ENCODE data around the gene PPM1D.
"Not testable (repeated sequence)": the region's sequence is repeated elsewhere in the genome, so short reads cannot be mapped to it uniquely, and the experiment has no call there.

PPM1D gene

GRCh38 chr17:60599620-60600489 is at the start of gene PPM1D:
PPM1D (plus strand) TSS chr17:60600193; CDS start chr17:60600415, 222 bp downstream.
- peak; percentile 96 for DNase-seq

GRCh38 chr17:60552255-60552654 is 47.7 kb upstream of the PPM1D start:
- not testable (repeated sequence) for DNase-seq

- DNase-seq: no peak
Observed at GRCh38 chr17:60554377-60554788, 45.6 kb upstream of the PPM1D start.

DNA sequence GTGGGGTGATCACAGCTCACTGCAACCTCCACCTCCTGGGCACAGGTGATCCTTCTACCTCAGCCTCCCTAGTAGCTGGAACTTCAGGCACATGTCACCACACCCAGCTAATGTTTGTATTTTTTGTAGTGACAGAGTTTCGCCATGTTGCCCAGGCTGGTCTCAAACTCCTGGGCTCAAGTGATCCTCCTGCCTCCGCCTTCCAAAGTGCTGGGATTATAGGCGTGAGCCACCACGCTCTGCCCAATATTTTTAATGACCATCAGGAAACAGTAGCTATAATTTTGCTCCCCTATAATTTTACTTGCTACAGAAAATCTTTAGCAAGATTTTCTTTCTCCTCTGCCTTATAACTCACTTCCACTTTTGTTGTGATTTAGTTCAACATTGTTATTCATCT is 44.2 kb upstream of the PPM1D start:
- DNase-seq: no peak

DNA sequence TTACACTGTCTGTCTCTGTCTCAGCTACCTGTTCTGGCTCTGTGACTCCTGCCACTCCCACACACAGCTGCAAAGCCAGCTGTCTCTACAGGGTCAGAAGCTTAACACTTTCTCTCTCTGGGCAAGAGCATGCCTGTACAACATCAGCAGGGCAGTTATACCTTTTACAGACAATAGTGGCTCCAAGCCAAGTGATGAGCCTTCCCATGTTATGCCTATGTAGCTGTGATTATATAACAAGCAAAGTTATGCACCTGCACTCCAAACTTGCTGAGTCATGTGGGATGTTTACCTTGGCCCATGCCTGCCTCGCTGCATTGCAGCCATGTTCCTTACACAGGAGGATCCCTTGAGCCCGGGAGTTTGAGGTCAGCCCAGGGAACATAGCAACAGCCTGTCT is 42.2 kb upstream of the PPM1D start:
- DNase-seq: no peak

DNA sequence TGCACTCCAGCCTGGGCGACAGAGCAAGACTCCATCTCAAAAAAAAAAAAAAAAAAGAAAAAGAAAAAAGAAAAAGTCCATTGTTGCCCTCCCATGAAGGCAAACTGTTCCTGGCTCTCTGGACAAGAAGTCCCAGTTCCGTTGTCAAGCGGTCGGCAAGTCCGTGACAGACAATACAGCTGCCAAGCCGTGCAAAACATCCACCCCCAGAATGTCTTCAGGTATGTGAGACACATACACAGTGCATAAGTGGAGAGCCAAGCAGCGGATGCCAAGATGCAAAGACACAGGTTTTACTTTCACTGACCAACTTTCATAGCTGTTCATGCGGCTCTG is 40.4 kb upstream of the PPM1D start:
- DNase-seq: no peak

- DNase-seq: no peak
Observed at GRCh38 chr17:60559995-60560859, 39.8 kb upstream of the PPM1D start.

DNA sequence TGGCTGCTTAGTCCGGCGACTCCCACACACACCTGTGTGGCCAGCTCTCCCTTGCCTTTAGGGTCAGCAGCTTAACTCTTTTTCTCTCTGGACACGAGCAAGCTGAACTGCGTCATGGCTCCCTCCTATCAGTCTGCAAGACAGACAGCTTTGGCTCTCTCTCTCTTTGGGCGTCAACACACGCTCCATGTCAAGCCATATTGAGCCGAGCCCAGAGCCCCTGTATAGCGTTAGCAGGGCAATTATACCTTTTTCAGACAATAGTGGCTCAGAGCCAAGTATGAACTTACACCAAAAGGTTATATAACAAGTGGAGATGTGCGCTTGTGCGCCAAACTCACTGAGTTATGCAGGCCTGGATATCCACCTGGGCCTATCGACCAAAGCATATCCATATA is 39.1 kb upstream of the PPM1D start:
- no peak for DNase-seq

DNA sequence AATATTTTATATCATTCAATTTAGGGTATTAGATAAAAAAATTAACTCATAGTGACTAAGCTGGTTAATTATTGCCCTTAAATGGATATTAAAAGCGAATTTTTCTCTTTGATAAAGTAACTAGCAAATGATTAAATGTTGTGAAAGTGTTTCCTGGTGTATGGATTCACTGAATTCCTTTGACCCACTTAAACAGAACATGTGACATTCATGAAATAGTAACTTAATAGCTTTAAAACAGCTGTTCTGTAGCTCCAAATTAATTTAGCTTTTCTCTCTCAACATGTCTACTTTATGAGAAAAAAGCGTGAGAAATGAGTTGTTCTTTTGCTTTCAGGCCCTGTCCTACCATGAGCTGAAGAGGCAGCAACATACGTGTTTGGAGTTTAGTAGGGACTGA is 37.6 kb upstream of the PPM1D start:
- no peak for DNase-seq

DNA sequence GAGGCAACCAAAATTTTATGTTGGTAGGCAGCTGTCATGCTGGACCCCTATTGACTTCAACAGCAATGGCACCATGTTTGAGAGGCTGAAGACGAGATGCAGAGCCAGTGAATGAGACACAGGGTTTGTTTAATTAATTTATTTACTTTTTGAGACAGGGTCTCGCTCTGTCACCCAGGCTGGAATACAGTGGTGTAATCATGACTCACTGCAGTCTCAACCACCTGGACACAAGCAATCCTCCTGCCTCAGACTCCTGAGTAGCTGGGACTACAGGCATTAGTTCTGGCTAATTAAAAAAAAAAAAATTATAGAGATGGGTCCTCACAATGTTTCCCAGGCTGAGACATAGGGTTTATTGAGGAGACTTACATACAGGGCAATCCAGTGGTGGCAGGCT is 36.2 kb upstream of the PPM1D start:
- DNase-seq: no peak

- DNase-seq: no peak
Observed at GRCh38 chr17:60565233-60565632, 34.8 kb upstream of the PPM1D start.

DNA sequence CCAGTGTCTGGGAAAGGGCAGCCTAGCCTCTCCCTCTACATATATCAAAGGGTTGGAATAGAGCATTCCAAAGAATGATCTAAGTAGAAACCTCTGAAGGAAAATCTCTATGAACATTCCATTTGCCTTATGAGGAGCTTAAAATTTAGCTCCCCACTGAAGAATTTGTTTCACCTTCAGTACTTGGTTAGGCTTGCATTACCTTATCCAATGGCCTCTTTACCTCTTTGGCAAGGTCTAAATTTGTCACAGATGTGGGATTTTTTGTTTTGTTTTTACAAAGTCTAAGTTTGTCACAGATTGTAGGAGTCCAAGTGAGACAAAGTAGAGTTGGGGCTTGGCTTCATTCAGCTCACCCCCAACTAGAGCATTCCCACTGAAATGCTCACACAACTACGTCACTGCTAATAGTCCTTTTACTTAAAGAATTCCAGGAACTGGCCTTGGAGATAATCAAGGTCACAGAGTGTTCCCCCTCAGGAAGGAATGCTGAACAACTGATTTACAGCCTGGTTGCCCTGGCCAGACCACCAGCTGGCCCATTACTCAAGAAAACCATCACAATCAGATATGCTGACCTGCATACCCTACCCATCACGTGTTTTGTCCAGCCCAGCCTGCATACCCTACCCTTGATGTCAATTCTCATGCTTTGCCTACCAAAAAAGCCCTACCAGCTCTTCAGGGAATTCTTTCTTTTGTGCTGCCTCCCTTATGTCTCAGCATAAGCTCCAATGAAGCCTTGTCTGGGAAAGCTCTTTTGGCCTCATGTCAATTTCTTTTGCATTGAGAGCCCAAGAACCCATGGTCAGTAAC is 26.5 kb upstream of the PPM1D start:
- no peak for DNase-seq

- DNase-seq: no peak
Observed at GRCh38 chr17:60577147-60577915, 22.7 kb upstream of the PPM1D start.

DNA sequence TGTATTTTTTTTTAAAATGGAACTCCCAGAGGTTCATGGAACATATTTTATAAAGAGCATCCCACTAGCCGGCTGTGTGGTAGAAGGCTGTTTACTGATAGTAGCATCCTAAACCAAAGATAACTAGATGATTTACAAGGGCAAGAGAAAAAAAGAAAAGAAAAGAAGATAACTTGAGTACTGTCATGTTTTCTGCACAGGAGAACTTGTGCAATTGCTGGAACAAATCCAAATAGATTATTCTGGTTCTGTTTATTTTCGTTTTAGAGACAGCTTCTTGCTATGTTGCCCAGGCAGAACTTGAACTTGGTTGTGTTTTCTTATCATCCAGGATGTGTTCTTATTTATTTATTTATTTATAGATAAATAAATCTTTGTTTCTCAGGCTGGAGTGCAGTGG is 20.9 kb upstream of the PPM1D start:
- no peak for DNase-seq

- no peak for DNase-seq
Observed at GRCh38 chr17:60579551-60579950, 20.4 kb upstream of the PPM1D start.

GRCh38 chr17:60583008-60583407 is 17.0 kb upstream of the PPM1D start:
- DNase-seq: no peak

DNA sequence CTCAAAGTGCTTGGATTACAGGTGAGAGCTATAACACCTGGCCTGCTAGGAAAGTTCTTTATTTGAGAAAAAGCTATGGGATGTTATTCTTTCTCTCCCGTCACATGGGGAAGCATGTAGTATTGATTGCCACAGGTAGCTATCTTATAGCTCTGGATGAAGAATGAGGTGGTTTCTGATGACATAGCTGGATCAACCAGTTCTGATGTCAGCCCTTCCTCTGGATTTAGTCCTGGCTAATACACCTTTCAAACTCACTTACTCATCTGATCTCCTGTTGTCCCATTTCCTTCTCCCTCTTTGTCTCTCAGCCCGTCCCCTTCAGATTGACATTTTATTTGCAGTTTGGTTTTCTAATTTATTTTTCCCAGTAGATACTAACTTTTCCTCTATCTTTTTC is 14.1 kb upstream of the PPM1D start:
- no peak for DNase-seq

GRCh38 chr17:60586288-60586974 is 13.6 kb upstream of the PPM1D start:
- no peak for DNase-seq

GRCh38 chr17:60590070-60590469 is 9.9 kb upstream of the PPM1D start:
- no peak for DNase-seq

- DNase-seq: no peak
Observed at GRCh38 chr17:60592750-60593149, 7.2 kb upstream of the PPM1D start.

GRCh38 chr17:60593441-60594036 is 6.5 kb upstream of the PPM1D start:
- not testable (repeated sequence) for DNase-seq
